ENCODE data around the gene INTS7.

DNA sequence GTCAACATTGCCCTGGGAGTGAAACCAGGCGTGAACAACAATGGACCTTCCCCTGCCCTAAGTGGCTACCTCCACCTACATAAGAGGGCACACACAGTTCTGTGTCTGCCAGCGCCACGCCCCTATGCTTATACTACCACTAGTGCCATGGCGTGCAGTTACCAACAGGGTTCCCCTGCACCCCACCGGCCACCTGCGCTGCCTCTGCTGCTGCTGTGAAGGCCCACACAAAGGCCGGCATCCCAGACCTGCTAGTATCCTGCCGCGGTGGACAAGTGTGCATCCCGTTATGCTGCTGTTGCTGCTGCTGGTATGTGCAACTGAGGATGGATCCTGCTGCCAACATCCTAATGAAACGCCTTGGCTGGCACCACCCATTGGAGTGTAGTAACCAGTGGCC lies 75.7 kb downstream of the INTS7 start:
- TF ChIP-seq, protein P1, sequence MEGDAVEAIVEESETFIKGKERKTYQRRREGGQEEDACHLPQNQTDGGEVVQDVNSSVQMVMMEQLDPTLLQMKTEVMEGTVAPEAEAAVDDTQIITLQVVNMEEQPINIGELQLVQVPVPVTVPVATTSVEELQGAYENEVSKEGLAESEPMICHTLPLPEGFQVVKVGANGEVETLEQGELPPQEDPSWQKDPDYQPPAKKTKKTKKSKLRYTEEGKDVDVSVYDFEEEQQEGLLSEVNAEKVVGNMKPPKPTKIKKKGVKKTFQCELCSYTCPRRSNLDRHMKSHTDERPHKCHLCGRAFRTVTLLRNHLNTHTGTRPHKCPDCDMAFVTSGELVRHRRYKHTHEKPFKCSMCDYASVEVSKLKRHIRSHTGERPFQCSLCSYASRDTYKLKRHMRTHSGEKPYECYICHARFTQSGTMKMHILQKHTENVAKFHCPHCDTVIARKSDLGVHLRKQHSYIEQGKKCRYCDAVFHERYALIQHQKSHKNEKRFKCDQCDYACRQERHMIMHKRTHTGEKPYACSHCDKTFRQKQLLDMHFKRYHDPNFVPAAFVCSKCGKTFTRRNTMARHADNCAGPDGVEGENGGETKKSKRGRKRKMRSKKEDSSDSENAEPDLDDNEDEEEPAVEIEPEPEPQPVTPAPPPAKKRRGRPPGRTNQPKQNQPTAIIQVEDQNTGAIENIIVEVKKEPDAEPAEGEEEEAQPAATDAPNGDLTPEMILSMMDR (IDR thresholded peaks at IDR 0.05 in 2 of 3, conservative IDR thresholded peaks at IDR 0.05 in 1 of 3; ENCODE audit: borderline replicate concordance in 1 of 3, insufficient read depth in 1 of 3, low read depth in 2 of 3, low read length in 2 of 3), result no peak
- no peak for TF ChIP-seq POLR2A (IDR thresholded peaks at IDR 0.05; ENCODE audit: borderline replicate concordance, extremely low read depth, insufficient read depth, insufficient read length)
- no peak for TF ChIP-seq YY1 (IDR thresholded peaks at IDR 0.05; ENCODE audit: extremely low read depth, insufficient replicate concordance, low read depth, low read length)
- TF ChIP-seq MAX (IDR thresholded peaks at IDR 0.05), result no peak
- TF ChIP-seq ZNF274 (IDR thresholded peaks at IDR 0.05; ENCODE audit: low read depth, low read length), result no peak
- no peak for TF ChIP-seq EZH2 (IDR thresholded peaks at IDR 0.05)
